ENCODE measurements around the gene CUL4A.

CUL4A gene

DNA sequence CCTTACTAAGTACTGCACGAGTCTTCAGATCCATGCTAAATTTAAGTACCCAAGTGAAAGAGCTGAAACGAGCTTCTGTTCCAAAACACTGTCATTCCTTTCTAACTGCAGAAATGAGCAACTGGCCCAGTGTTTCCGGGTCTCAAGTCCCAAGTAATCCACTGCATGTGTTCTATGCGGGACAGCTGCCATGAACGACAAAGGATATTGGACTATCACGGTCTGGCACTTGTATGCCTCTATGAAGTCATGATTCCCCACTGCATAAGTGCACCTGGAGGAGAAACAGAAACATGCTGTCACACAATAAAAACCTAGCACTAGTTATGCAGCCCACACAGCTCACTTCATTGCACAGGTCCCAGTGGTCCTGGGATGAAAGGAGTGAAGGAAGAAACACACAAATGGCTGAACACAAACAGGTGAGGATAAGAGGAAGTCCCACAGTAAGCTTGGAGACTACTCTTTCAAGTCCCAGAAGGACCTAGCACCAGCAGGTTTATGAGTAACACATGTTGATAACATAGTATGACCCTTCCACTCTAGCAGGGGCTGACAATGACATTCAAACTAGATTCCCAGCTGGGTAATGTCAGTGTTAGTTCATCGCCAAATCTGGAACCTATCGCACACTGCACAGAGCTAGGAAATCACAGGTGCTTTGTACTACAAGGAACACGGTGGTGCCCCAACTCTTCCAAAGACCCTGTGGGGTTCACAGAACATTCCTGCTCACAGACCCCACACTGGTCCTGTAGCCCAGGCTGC is 12.3 kb upstream of the CUL4A start:
- TF ChIP-seq, protein P1, sequence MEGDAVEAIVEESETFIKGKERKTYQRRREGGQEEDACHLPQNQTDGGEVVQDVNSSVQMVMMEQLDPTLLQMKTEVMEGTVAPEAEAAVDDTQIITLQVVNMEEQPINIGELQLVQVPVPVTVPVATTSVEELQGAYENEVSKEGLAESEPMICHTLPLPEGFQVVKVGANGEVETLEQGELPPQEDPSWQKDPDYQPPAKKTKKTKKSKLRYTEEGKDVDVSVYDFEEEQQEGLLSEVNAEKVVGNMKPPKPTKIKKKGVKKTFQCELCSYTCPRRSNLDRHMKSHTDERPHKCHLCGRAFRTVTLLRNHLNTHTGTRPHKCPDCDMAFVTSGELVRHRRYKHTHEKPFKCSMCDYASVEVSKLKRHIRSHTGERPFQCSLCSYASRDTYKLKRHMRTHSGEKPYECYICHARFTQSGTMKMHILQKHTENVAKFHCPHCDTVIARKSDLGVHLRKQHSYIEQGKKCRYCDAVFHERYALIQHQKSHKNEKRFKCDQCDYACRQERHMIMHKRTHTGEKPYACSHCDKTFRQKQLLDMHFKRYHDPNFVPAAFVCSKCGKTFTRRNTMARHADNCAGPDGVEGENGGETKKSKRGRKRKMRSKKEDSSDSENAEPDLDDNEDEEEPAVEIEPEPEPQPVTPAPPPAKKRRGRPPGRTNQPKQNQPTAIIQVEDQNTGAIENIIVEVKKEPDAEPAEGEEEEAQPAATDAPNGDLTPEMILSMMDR (IDR thresholded peaks at IDR 0.05; ENCODE audit: insufficient read depth, low read depth, low read length, missing control alignments) = no peak
- DNase-seq (ENCODE audit: low read depth) = no peak
- no peak overlapping the region for H3K4me3 ChIP-seq (ENCODE audit: low read depth, low read length)

DNA sequence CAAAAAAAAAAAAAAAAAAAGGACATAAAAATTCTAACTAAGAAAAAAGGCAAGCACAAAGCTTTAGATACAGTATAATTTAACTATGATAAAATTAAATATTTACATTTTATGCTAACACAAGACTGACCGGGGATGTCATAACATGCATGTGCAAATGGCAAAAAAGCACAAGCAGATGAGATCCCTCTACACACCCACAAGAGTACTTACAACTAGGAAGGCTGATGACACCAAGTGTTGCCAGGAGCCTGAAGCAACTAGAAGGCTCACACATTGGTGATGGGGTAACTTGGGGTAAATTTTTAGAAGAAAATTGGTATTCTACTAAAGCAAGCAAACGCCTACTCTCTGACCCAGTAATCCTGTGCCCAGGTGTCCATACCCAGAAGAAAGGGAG is 7.6 kb upstream of the CUL4A start:
- TF ChIP-seq, protein P1 (IDR thresholded peaks at IDR 0.05; ENCODE audit: insufficient read depth, low read depth, low read length, missing control alignments) = no peak

DNA sequence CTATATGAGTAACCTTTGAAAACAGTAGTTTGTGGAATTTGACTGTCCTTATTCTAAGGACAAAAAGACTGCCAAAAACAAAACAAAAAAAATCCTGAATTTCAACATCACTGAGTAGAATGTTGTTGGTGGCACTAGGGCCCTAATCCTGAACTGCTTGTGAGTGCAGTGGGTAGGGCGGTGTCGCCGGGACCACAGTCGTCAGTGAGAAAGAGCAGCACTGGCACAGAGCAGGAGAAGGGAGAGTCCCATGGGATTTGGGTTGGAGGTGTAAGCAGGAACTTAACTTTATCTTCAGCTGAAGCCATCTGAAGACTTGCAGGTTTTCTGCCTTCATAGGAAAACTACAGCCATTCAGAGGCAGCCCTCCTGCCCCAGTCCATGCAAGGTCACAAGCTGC is 6.5 kb upstream of the CUL4A start:
- TF ChIP-seq, protein P1 (IDR thresholded peaks at IDR 0.05; ENCODE audit: insufficient read depth, low read depth, low read length, missing control alignments) = no peak
- no peak overlapping the region for H3K4me3 ChIP-seq (ENCODE audit: low read depth, low read length)
- no peak for DNase-seq (ENCODE audit: low read depth)

More for the DNA sequence above, 7.6 kb upstream of the CUL4A start:
- no peak overlapping the region for H3K4me3 ChIP-seq (ENCODE audit: low read depth, low read length)
- DNase-seq (ENCODE audit: low read depth) = no peak

DNA sequence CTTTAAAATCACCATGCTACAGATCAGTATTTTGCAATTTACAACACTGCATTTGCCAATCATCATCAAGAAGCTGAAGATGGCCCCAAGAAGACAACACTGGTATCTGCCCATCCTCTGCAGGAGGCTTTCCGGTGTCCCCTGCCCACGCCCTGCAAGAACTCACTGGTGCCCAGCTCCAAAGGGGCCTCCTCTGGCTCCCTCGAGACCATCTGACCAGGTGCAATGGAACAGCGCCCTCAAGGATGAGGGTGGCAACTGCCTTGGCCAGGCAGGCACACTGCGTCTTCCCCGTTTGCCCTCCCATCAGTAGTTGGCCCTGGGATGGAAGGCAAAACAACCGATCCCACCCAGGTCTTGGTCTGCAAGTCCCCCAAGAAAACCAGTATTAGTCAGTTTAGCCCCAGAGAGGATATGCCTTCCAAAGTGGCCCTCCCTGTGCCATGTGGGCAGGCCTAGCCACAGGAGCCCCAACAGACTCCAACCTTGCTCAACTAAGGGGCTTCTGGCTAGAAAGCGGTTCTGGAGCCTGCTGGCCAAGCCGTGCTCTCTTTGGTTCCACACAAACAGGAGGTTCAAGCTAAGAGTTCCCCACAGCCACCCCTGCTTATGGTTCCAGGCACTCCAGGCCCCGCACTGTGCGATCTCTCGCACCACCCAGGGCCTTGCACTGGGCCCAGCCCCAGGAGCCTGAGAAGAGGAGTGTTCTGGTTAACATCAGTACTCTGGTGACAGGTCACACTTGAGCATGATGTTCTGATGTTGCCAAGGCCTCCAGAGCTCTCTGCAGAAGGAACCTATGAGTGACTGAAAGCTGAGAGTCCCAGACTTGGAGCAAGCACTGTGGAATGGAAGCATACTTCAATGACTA is 5.7 kb upstream of the CUL4A start:
- TF ChIP-seq, protein P1 (IDR thresholded peaks at IDR 0.05; ENCODE audit: insufficient read depth, low read depth, low read length, missing control alignments) = no peak
- DNase-seq (ENCODE audit: low read depth) = no peak
- H3K4me3 ChIP-seq (ENCODE audit: low read depth, low read length) = no peak overlapping the region

DNA sequence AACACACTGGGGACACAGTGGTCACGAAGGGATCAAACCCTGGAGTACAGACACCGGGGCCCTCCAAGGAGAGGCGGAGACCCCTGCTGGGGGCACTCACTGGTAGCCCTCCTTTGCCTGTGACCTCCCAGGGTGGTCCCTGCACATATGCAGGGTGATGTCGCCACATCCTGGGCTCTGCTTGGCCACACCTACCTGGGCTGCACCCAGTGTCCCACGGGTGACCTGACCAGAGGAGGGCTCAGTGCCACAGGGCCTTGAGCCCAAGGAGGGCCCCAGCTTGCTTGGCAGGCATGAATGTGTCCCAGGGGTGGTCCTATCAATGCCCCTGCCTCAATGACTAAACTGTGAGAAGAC is 5.1 kb upstream of the CUL4A start:
- no peak overlapping the region for H3K4me3 ChIP-seq (ENCODE audit: low read depth, low read length)
- TF ChIP-seq, protein P1 (IDR thresholded peaks at IDR 0.05; ENCODE audit: insufficient read depth, low read depth, low read length, missing control alignments) = no peak
- no peak for DNase-seq (ENCODE audit: low read depth)

DNA sequence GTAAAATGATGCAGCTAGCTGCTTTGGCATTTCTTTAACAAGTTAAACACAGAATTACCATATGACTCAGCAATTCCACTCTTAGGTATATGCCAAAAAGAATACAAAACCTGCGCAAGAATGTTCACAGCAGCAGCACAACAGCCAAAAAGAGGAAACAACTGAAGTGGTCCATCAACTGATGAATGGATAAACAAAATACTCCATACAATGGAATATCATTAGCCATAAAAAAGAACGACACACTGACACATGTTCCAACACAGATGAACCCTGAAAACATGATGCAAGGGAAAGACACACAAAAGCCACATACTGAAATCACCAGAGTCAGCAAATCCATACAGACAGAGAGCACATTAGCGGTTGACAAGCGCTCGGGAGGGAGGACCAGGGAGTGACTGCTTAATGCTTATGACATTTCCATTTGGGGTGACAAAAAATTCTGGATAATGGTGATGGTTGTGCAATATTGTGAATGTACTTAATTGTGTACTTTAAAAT is 3.9 kb upstream of the CUL4A start:
- H3K4me3 ChIP-seq (ENCODE audit: low read depth, low read length) = no peak overlapping the region
- TF ChIP-seq, protein P1 (IDR thresholded peaks at IDR 0.05; ENCODE audit: insufficient read depth, low read depth, low read length, missing control alignments) = no peak
- DNase-seq (ENCODE audit: low read depth) = no peak

Measured in GM12865 (cell line).